IPS-15b (cell line): Measurements from ENCODE around the gene EIF2B1.
A peak's percentile ranks its signal among the peaks of the same experiment; 100 is the strongest.

Experiments used
- H3K27me3 ChIP-seq: one replicate; pipeline ENCODE4 v1.6.1; 2013; ENCODE audit warnings: low read length; ENCODE audit not compliant: control insufficient read depth, insufficient read depth
- H3K36me3 ChIP-seq: one replicate; pipeline ENCODE4 v1.6.1; 2013; ENCODE audit warnings: low read length; ENCODE audit not compliant: control insufficient read depth, insufficient read depth
- H3K4me1 ChIP-seq: one replicate; pipeline ENCODE4 v1.6.1; 2013; ENCODE audit warnings: mild to moderate bottlenecking, low read length; ENCODE audit not compliant: control insufficient read depth, insufficient read depth
- H3K4me3 ChIP-seq: one replicate; pipeline ENCODE4 v1.5.1; 2013; ENCODE audit warnings: low read depth, low read length
- H3K9ac ChIP-seq: one replicate; pipeline ENCODE4 v1.6.1; 2013; ENCODE audit warnings: low read depth, mild to moderate bottlenecking, low read length
- H3K9me3 ChIP-seq: one replicate; pipeline ENCODE4 v1.6.1; 2013; ENCODE audit warnings: mild to moderate bottlenecking, low read length; ENCODE audit not compliant: control insufficient read depth, insufficient read depth

Gene EIF2B1

GRCh38 chr12:123655420-123655819 is 21.9 kb upstream of the EIF2B1 start:
- H3K4me3 ChIP-seq = no peak overlapping the region
- no peak overlapping the region for H3K9ac ChIP-seq
- H3K36me3 ChIP-seq = peaks cover 6% of the 10 kb centered on the region
- H3K4me1 ChIP-seq = no peaks in the 10 kb centered on the region
- no peaks in the 10 kb centered on the region for H3K9me3 ChIP-seq
- H3K27me3 ChIP-seq = no peaks in the 10 kb centered on the region

- no peaks in the 10 kb centered on the region for H3K9me3 ChIP-seq
- H3K27me3 ChIP-seq = no peaks in the 10 kb centered on the region
- H3K4me1 ChIP-seq = no peaks in the 10 kb centered on the region
- peaks cover 4% of the 10 kb centered on the region for H3K36me3 ChIP-seq
- H3K9ac ChIP-seq = no peak overlapping the region
- H3K4me3 ChIP-seq = no peak overlapping the region
Measured at GRCh38 chr12:123654129-123654701, 20.7 kb upstream of the EIF2B1 start.

GRCh38 chr12:123648401-123648800 is 14.9 kb upstream of the EIF2B1 start:
- Histone ChIP-seq H3K36me3 (peaks cover 10% of the 10 kb centered on the region), H3K9ac (no peak overlapping the region), H3K9me3 (no peaks in the 10 kb centered on the region), H3K4me1 (no peaks in the 10 kb centered on the region), H3K4me3 (no peak overlapping the region), H3K27me3 (no peaks in the 10 kb centered on the region)

GRCh38 chr12:123645878-123646277 is 12.4 kb upstream of the EIF2B1 start:
- peaks cover 10% of the 10 kb centered on the region for H3K36me3 ChIP-seq
- no peak overlapping the region for H3K4me3 ChIP-seq
- no peaks in the 10 kb centered on the region for H3K9me3 ChIP-seq
- H3K9ac ChIP-seq = no peak overlapping the region
- H3K4me1 ChIP-seq = no peaks in the 10 kb centered on the region
- H3K27me3 ChIP-seq = no peaks in the 10 kb centered on the region

GRCh38 chr12:123645380-123645779 is 11.9 kb upstream of the EIF2B1 start:
- no peak overlapping the region for H3K4me3 ChIP-seq
- H3K27me3 ChIP-seq = no peaks in the 10 kb centered on the region
- no peaks in the 10 kb centered on the region for H3K9me3 ChIP-seq
- H3K36me3 ChIP-seq = peaks cover 10% of the 10 kb centered on the region
- H3K9ac ChIP-seq = no peak overlapping the region
- no peaks in the 10 kb centered on the region for H3K4me1 ChIP-seq

- no peaks in the 10 kb centered on the region for H3K27me3 ChIP-seq
- H3K9me3 ChIP-seq = no peaks in the 10 kb centered on the region
- no peaks in the 10 kb centered on the region for H3K4me1 ChIP-seq
- H3K36me3 ChIP-seq = peaks cover 10% of the 10 kb centered on the region
- H3K4me3 ChIP-seq = no peak overlapping the region
- no peak overlapping the region for H3K9ac ChIP-seq
Measured at GRCh38 chr12:123643911-123644310, 10.4 kb upstream of the EIF2B1 start.

GRCh38 chr12:123634142-123634561 is 666 bp upstream of the EIF2B1 start:
- Histone ChIP-seq H3K36me3 (peaks cover 2% of the 10 kb centered on the region), H3K4me1 (no peaks in the 10 kb centered on the region), H3K9me3 (no peaks in the 10 kb centered on the region), H3K4me3 (peak overlapping the region; percentile 99), H3K27me3 (no peaks in the 10 kb centered on the region), H3K9ac (peak overlapping the region; percentile 97)

- Histone ChIP-seq H3K9me3 (no peaks in the 10 kb centered on the region), H3K4me3 (no peak overlapping the region), H3K27me3 (no peaks in the 10 kb centered on the region), H3K36me3 (peaks cover 42% of the 10 kb centered on the region), H3K9ac (no peak overlapping the region), H3K4me1 (no peaks in the 10 kb centered on the region)
Measured at GRCh38 chr12:123621619-123622530, 11.6 kb downstream of the EIF2B1 start.

GRCh38 chr12:123621101-123621500 is 12.4 kb downstream of the EIF2B1 start:
- Histone ChIP-seq H3K4me3 (no peak overlapping the region), H3K9ac (no peak overlapping the region), H3K4me1 (no peaks in the 10 kb centered on the region), H3K27me3 (no peaks in the 10 kb centered on the region), H3K36me3 (peaks cover 44% of the 10 kb centered on the region), H3K9me3 (no peaks in the 10 kb centered on the region)

- Histone ChIP-seq H3K27me3 (no peaks in the 10 kb centered on the region), H3K4me3 (no peak overlapping the region), H3K36me3 (peaks cover 64% of the 10 kb centered on the region), H3K9me3 (no peaks in the 10 kb centered on the region), H3K9ac (no peak overlapping the region), H3K4me1 (no peaks in the 10 kb centered on the region)
Measured at GRCh38 chr12:123617580-123617979, 15.9 kb downstream of the EIF2B1 start.

GRCh38 chr12:123617144-123617543 is 16.3 kb downstream of the EIF2B1 start:
- Histone ChIP-seq H3K4me3 (no peak overlapping the region), H3K36me3 (peaks cover 66% of the 10 kb centered on the region), H3K9ac (no peak overlapping the region), H3K9me3 (no peaks in the 10 kb centered on the region), H3K27me3 (no peaks in the 10 kb centered on the region), H3K4me1 (no peaks in the 10 kb centered on the region)

GRCh38 chr12:123614531-123614930 is 19.0 kb downstream of the EIF2B1 start:
- Histone ChIP-seq H3K4me1 (no peaks in the 10 kb centered on the region), H3K9me3 (no peaks in the 10 kb centered on the region), H3K27me3 (no peaks in the 10 kb centered on the region), H3K9ac (no peak overlapping the region), H3K4me3 (no peak overlapping the region), H3K36me3 (peaks cover 71% of the 10 kb centered on the region)
